T47D (cell line): ENCODE results near the gene OR2T3.

Source experiments
- DNase-seq, 2 experiments: peaks; one replicate each; pipeline versions ENCODE4 v3.0.0 to v3.0.0-alpha.2; 2011 to 2012; ENCODE audit warnings: low read depth in 1 of 2, low spot score in 1 of 2
- JUND ChIP-seq: IDR thresholded peaks from 2 replicates; pipeline ENCODE4 v1.6.1; 2012; ENCODE audit warnings: low read depth
- in situ Hi-C: cut with HindIII; loops from 2 replicates; pipeline ENCODE4 v1.10.0; 2016; ENCODE audit warnings: low sequenced_read_pairs, low pct_unique_long_range_greater_than_20kb

OR2T3 gene

DNA sequence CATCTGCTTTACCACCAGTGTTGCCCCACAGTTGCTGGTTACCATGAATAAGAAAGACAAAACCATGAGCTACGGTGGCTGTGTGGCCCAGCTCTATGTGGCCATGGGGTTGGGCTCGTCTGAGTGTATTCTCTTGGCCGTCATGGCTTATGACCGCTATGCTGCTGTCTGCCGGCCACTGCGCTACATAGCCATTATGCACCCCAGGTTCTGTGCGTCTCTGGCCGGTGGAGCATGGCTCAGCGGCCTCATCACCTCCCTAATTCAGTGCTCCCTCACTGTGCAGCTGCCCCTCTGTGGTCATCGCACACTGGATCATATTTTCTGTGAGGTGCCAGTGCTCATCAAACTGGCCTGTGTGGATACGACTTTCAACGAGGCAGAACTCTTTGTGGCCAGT is 48.7 kb downstream of the OR2T3 start:
- DNase-seq = no peak
- in situ Hi-C loops = no loop called here
- TF ChIP-seq JUND = no peak
